Measurements from ENCODE around the gene RUVBL2.

Gene RUVBL2

DNA sequence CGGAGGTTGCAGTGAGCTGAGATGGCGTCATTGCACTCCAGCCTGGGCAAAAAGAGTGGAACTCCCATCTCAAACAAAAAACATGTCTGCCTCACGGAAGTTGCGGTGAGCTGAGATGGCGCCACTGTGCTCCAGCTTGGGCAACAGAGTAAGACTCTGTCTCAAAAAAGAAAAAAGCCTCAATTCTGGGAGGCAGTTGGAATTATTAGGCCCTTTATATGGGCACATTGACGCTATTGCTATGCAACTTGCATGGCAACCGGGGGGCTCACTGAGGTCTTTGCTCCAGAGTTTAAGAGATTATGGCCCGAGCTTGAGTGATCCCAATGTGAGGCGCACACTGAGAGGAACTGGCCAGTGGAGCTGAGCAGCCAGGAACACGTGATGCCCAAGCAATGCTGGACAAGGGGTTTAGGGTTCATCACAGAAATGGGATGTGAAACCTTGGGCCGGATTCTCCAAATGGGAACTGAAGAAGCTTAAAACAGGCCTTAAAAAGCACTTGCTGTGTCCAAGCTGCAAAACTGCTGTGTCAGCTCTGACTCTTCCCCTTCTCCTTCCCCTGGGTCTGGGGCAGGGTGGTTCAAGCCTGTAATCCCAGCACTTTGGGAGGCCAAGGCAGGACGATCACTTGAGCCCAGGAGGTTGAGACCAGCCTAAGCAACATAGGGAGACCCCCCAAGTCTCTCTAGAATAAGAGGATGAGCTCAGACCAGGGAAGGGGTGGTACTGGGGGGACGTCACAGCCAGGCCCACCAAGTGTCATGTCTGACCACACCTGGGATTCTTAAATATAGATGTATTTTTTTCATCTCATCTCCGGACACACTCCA lies 26.1 kb upstream of the RUVBL2 start:
- TF ChIP-seq RAD21 (IDR thresholded peaks at IDR 0.05; ENCODE audit: low read depth) (no peak), CREB1 (IDR thresholded peaks at IDR 0.05; ENCODE audit: low read depth) (no peak)
- TF ChIP-seq, protein P1, sequence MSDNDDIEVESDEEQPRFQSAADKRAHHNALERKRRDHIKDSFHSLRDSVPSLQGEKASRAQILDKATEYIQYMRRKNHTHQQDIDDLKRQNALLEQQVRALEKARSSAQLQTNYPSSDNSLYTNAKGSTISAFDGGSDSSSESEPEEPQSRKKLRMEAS (IDR thresholded peaks at IDR 0.05) = no peak

DNA sequence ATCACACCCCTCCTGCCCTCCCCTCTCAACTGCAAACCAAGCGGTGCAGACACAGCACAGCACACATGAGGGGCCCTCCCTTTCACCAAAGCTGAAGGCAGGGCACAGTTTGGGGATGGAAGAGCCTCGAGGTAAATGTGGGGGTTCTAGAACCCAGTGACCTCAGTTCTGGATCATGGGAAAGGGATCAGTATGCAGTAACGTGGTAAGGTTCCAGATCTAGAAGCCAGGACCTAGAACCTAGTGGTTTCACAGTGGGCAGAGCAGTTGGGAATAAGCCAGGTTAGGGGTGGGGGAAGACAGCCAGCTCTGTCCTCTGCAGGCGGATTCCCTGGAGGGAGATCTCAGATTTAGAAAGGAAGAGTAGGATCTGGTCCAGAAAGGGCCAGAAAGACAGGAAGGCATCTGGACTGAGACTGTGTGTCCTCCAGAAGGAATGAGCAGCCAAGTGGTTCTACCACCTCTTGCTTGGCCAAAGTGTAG lies 25.5 kb upstream of the RUVBL2 start:
- TF ChIP-seq FOXM1 (IDR thresholded peaks at IDR 0.05; ENCODE audit: borderline replicate concordance, low read depth) (no peak), CEBPB (IDR thresholded peaks at IDR 0.05) (no peak), TEAD4 (IDR thresholded peaks at IDR 0.05) (no peak), CREB1 (IDR thresholded peaks at IDR 0.05; ENCODE audit: low read depth) (no peak), ZBTB7A (IDR thresholded peaks at IDR 0.05; ENCODE audit: low read depth) (no peak), NFIC (IDR thresholded peaks at IDR 0.05) (no peak), EGR1 (IDR thresholded peaks at IDR 0.05) (no peak), YY1 (IDR thresholded peaks at IDR 0.05; ENCODE audit: low read depth) (no peak), TAF1 (IDR thresholded peaks at IDR 0.05; ENCODE audit: low read depth) (no peak), EP300 (IDR thresholded peaks at IDR 0.05; ENCODE audit: borderline replicate concordance) (no peak), TCF12 (IDR thresholded peaks at IDR 0.05; ENCODE audit: low read depth) (no peak), RAD21 (IDR thresholded peaks at IDR 0.05; ENCODE audit: low read depth) (no peak)
- TF ChIP-seq, protein P2, sequence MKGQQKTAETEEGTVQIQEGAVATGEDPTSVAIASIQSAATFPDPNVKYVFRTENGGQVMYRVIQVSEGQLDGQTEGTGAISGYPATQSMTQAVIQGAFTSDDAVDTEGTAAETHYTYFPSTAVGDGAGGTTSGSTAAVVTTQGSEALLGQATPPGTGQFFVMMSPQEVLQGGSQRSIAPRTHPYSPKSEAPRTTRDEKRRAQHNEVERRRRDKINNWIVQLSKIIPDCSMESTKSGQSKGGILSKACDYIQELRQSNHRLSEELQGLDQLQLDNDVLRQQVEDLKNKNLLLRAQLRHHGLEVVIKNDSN (IDR thresholded peaks at IDR 0.05) = no peak
- TF ChIP-seq, protein P1 (IDR thresholded peaks at IDR 0.05) = no peak
- TF ChIP-seq, protein P3, sequence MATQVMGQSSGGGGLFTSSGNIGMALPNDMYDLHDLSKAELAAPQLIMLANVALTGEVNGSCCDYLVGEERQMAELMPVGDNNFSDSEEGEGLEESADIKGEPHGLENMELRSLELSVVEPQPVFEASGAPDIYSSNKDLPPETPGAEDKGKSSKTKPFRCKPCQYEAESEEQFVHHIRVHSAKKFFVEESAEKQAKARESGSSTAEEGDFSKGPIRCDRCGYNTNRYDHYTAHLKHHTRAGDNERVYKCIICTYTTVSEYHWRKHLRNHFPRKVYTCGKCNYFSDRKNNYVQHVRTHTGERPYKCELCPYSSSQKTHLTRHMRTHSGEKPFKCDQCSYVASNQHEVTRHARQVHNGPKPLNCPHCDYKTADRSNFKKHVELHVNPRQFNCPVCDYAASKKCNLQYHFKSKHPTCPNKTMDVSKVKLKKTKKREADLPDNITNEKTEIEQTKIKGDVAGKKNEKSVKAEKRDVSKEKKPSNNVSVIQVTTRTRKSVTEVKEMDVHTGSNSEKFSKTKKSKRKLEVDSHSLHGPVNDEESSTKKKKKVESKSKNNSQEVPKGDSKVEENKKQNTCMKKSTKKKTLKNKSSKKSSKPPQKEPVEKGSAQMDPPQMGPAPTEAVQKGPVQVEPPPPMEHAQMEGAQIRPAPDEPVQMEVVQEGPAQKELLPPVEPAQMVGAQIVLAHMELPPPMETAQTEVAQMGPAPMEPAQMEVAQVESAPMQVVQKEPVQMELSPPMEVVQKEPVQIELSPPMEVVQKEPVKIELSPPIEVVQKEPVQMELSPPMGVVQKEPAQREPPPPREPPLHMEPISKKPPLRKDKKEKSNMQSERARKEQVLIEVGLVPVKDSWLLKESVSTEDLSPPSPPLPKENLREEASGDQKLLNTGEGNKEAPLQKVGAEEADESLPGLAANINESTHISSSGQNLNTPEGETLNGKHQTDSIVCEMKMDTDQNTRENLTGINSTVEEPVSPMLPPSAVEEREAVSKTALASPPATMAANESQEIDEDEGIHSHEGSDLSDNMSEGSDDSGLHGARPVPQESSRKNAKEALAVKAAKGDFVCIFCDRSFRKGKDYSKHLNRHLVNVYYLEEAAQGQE (IDR thresholded peaks at IDR 0.05; ENCODE audit: low read depth) = no peak

DNA sequence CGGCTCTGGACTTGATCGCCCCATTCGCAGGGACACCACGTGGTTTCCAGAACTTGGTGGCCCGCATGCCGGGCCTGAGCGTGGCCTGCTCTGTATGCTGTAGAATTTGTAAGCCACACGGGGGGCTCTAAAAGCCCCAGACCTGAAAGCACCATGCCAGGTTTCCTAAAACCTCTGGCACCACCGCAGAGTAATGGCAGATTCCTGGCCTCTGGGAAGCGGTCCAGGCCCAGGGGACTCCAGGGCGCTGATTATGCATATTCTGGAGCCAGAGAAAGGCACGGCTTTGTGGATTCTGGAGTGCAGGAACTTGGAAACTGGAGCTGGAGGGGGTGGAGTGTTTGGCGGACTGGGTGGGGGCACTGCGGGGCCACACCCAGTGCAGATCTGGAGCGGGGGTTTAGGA lies 24.9 kb upstream of the RUVBL2 start:
- TF ChIP-seq TEAD4 (IDR thresholded peaks at IDR 0.05) (no peak), YY1 (IDR thresholded peaks at IDR 0.05; ENCODE audit: low read depth) (no peak), FOXM1 (IDR thresholded peaks at IDR 0.05; ENCODE audit: borderline replicate concordance, low read depth) (no peak), RAD21 (IDR thresholded peaks at IDR 0.05; ENCODE audit: low read depth) (no peak)

DNA sequence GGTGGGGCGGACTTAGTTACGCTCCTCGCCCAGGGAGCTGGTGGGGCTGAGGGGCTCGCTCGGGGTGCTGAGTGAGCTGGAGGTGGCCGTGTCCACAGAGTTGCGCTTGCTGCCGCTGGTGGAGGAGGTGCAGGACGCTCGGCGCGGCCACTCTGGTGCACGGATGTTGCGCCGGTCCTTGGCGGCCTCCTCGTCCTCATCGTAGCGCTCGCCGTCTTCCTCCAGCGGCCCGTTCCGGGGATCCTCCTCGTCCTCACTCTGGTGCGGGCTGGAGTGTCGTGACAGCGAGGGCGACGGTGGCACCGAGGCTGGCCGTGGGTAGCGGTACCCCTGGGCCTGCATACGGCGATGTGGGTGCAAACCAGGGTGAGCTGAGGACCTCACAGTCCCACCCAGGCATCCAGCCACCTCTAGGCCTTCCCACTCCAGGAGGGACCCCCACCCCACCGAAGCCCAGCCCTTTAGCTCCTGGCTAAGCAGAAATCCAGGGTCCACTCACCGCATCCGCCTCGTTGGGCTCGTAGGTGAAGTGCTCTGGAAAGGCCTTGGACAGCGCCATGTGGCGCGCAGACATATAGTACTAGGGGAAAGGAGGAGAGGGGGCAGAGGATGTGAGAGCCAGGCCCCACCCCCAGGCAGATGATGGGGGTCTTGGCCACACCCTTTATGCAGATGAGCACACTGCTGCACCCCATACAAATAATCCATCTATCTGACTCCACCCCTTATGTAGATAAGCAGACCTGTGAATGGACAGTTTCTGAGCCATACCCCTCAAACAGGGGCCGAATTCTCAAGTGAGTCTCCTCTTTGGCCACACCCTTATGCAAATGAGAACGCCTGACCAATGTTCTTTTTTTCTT lies 24.2 kb upstream of the RUVBL2 start:
- no peak for TF ChIP-seq CEBPB (IDR thresholded peaks at IDR 0.05)
- TF ChIP-seq NFIC (IDR thresholded peaks at IDR 0.05) = no peak
- TF ChIP-seq, protein P3 (IDR thresholded peaks at IDR 0.05; ENCODE audit: low read depth) = peak; percentile 59
- TF ChIP-seq, protein P2 (IDR thresholded peaks at IDR 0.05) = no peak

DNA sequence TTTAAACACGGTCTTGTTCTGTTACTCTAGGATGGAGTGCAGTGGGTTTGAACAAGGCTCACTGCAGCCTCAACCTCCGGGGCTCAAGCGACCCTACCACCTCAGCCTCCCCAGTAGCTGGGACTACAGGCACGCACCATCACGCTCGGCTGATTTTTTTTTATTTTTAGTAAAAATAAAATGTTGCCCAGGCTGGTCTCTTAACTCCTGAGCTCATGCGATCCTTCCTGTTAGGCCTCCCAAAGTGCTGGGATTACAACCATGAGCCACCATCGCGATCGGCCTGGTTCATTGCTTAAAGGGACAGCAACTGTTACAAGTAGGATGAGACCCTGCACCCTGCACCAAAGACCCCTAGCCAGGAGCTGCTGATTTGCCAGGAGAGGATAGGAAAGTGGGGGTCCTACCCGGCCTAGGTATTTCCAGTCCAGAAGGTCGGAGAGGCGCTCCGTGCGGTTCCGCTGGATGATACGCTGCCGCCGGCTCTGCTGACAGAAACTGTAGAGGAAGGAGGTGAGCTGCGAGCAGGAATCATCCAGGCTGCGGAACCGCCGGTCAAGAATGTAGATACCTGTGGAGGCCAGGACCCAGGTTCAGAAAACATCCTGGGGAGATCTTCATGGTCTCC lies 23.4 kb upstream of the RUVBL2 start:
- TF ChIP-seq TAF1 (IDR thresholded peaks at IDR 0.05; ENCODE audit: low read depth) (no peak), TCF12 (IDR thresholded peaks at IDR 0.05; ENCODE audit: low read depth) (no peak), EP300 (IDR thresholded peaks at IDR 0.05; ENCODE audit: borderline replicate concordance) (no peak), CEBPB (IDR thresholded peaks at IDR 0.05) (no peak), NFIC (IDR thresholded peaks at IDR 0.05) (no peak), CREB1 (IDR thresholded peaks at IDR 0.05; ENCODE audit: low read depth) (no peak), RAD21 (IDR thresholded peaks at IDR 0.05; ENCODE audit: low read depth) (no peak), ZBTB7A (IDR thresholded peaks at IDR 0.05; ENCODE audit: low read depth) (no peak), FOXM1 (IDR thresholded peaks at IDR 0.05; ENCODE audit: borderline replicate concordance, low read depth) (no peak), TEAD4 (IDR thresholded peaks at IDR 0.05) (no peak), EGR1 (IDR thresholded peaks at IDR 0.05) (no peak), YY1 (IDR thresholded peaks at IDR 0.05; ENCODE audit: low read depth) (no peak)
- TF ChIP-seq, protein P1 (IDR thresholded peaks at IDR 0.05) = no peak
- TF ChIP-seq, protein P3 (IDR thresholded peaks at IDR 0.05; ENCODE audit: low read depth) = no peak
- TF ChIP-seq, protein P2 (IDR thresholded peaks at IDR 0.05) = no peak

All from Ishikawa (cell line).